Hepatocyte (in vitro differentiated cells): Measurements from ENCODE around the gene VRK2. TPM values are rescaled to one million over a fixed set of nuclear protein-coding genes. Genes with fewer than 3 reads are reported as not detected.

ENCODE experiments used
- DNase-seq: peaks from one replicate; pipeline ENCODE4 v3.0.0-alpha.2; 2016; ENCODE audit warnings: low spot score
- H2AFZ ChIP-seq: fragments of 200-600 bp; sonication (generic); 2 replicates; pipeline ENCODE4 v1.6.0; 2016; ENCODE audit warnings: antibody characterized with exemption, mild to moderate bottlenecking
- H3K27ac ChIP-seq: fragments of 200-600 bp; sonication (generic); 2 replicates; pipeline ENCODE4 v1.5.1; 2016; ENCODE audit warnings: mild to moderate bottlenecking
- H3K27me3 ChIP-seq: fragments of 200-600 bp; sonication (generic); 2 replicates; pipeline ENCODE4 v1.6.1; 2016
- H3K36me3 ChIP-seq: fragments of 200-600 bp; sonication (generic); replicated peaks from 2 replicates; pipeline ENCODE4 v1.5.1; 2016; ENCODE audit warnings: low read depth; ENCODE audit not compliant: insufficient read depth
- H3K4me1 ChIP-seq: fragments of 200-600 bp; sonication (generic); 2 replicates; pipeline ENCODE4 v1.5.1; 2016; ENCODE audit warnings: mild to moderate bottlenecking, moderate library complexity; ENCODE audit not compliant: insufficient read depth
- H3K4me2 ChIP-seq: fragments of 200-600 bp; sonication (generic); 2 replicates; pipeline ENCODE4 v1.6.0; 2016
- H3K4me3 ChIP-seq: fragments of 200-600 bp; sonication (generic); 2 replicates; pipeline ENCODE4 v1.5.1; 2016; ENCODE audit warnings: mild to moderate bottlenecking
- H3K79me2 ChIP-seq: fragments of 200-600 bp; sonication (generic); 2 replicates; pipeline ENCODE4 v1.6.0; 2017; ENCODE audit warnings: mild to moderate bottlenecking
- H3K9me2 ChIP-seq: fragments of 200-600 bp; sonication (generic); replicated peaks from 2 replicates; pipeline ENCODE4 v1.6.0; 2017; ENCODE audit warnings: mild to moderate bottlenecking; ENCODE audit not compliant: insufficient read depth
- H3K9me3 ChIP-seq: fragments of 200-600 bp; sonication (generic); 2 replicates; pipeline ENCODE4 v1.5.1; 2016; ENCODE audit warnings: low read depth, mild to moderate bottlenecking
- H4K20me1 ChIP-seq: fragments of 200-600 bp; sonication (generic); 2 replicates; pipeline ENCODE4 v1.6.0; 2016; ENCODE audit warnings: mild to moderate bottlenecking; ENCODE audit not compliant: insufficient read depth, poor library complexity, severe bottlenecking
- CTCF ChIP-seq: fragments of 200-600 bp; sonication (generic); IDR thresholded peaks from 2 replicates; pipeline ENCODE4 v1.5.1; 2016; ENCODE audit warnings: antibody characterized with exemption, mild to moderate bottlenecking; ENCODE audit not compliant: poor library complexity
- EZH2 ChIP-seq: fragments of 200-600 bp; sonication (generic); IDR thresholded peaks from 2 replicates; pipeline ENCODE4 v1.6.1; 2016; ENCODE audit warnings: antibody characterized with exemption, mild to moderate bottlenecking, borderline replicate concordance
- EZH2phosphoT487 ChIP-seq: fragments of 200-600 bp; sonication (generic); IDR thresholded peaks from one replicate; pipeline ENCODE4 v1.6.1; 2018; ENCODE audit warnings: antibody characterized with exemption, mild to moderate bottlenecking, low read depth, moderate library complexity; ENCODE audit not compliant: unreplicated experiment, severe bottlenecking
- WGBS: methylation state at CpG from one replicate; pipeline ENCODE4 v1.1.6; 2016; ENCODE audit warnings: low lambda C conversion rate; ENCODE audit errors: missing lambda C conversion rate; 5-methylcytosine and 5-hydroxymethylcytosine counted together
- polyA plus RNA-seq: library from polyadenylated mRNA; unstranded; fragments of >200 nt; fragmentation: Nextera tagmentation; extraction: Ambion mirVana; gene quantifications from 2 replicates; pipeline ENCODE4 v1.2.1, GENCODE V29; 2016
- total RNA-seq: library from RNA; depleted of rRNA; stranded (reverse); fragments of >200 nt; gene quantifications from 2 replicates; pipeline ENCODE4 v1.2.3, GENCODE V29; 2014

Gene VRK2
- total and polyA plus RNA-seq, 2 experiments from 2014 or later: 16.5 to 19.3 TPM

GRCh38 chr2:58106896-58107295 is 60.3 kb downstream of the VRK2 start:
- Histone ChIP-seq H3K4me2 (no peak overlapping the region), H3K27ac (peak overlapping the region; percentile 75), H3K4me1 (no peaks in the 10 kb centered on the region), H2AFZ (no peak overlapping the region), H3K27me3 (no peaks in the 10 kb centered on the region), H3K9me2 (no peaks in the 10 kb centered on the region), H3K4me3 (no peak overlapping the region), H3K36me3 (no peaks in the 10 kb centered on the region), H4K20me1 (no peaks in the 10 kb centered on the region), H3K9me3 (no peaks in the 10 kb centered on the region), H3K79me2 (no peaks in the 10 kb centered on the region)
- TF ChIP-seq EZH2phosphoT487: no peak
- TF ChIP-seq CTCF: no peak
- no peak for TF ChIP-seq EZH2
- no peak for DNase-seq

GRCh38 chr2:58107803-58108710 is 61.5 kb downstream of the VRK2 start:
- Histone ChIP-seq H4K20me1 (no peaks in the 10 kb centered on the region), H3K9me3 (no peaks in the 10 kb centered on the region), H3K27me3 (no peaks in the 10 kb centered on the region), H3K9me2 (no peaks in the 10 kb centered on the region), H2AFZ (peak overlapping the region; percentile 29), H3K4me3 (no peak overlapping the region), H3K27ac (peak overlapping the region; percentile 75), H3K4me1 (no peaks in the 10 kb centered on the region), H3K36me3 (no peaks in the 10 kb centered on the region), H3K79me2 (no peaks in the 10 kb centered on the region), H3K4me2 (peak overlapping the region; percentile 27)
- DNase-seq: peak; percentile 35
- TF ChIP-seq EZH2phosphoT487 (no peak), EZH2 (no peak), CTCF (no peak)
- WGBS: 79% methylated on average over 10 of the region's 10 CpGs

GRCh38 chr2:58109481-58109880 is 62.9 kb downstream of the VRK2 start:
- H3K79me2 ChIP-seq: no peaks in the 10 kb centered on the region
- no peak overlapping the region for H3K4me3 ChIP-seq
- H3K27ac ChIP-seq: no peak overlapping the region
- H3K36me3 ChIP-seq: no peaks in the 10 kb centered on the region
- WGBS: 93% methylated on average over 2 of the region's 2 CpGs
- TF ChIP-seq EZH2phosphoT487 (no peak), EZH2 (no peak), CTCF (no peak)
- no peaks in the 10 kb centered on the region for H3K9me3 ChIP-seq
- H2AFZ ChIP-seq: no peak overlapping the region
- H3K4me1 ChIP-seq: no peaks in the 10 kb centered on the region
- no peaks in the 10 kb centered on the region for H3K9me2 ChIP-seq
- no peak for DNase-seq
- H3K4me2 ChIP-seq: no peak overlapping the region
- H4K20me1 ChIP-seq: no peaks in the 10 kb centered on the region
- H3K27me3 ChIP-seq: no peaks in the 10 kb centered on the region
